H9 (cell line): ENCODE results near the gene MED29. TPM values are rescaled to one million over a fixed set of nuclear protein-coding genes. Genes with fewer than 3 reads are reported as not detected.

Experiments
- DNase-seq: peaks from one replicate; pipeline ENCODE4 v3.0.0-alpha.2; 2017
- H2AFZ ChIP-seq: one replicate; pipeline ENCODE4 v1.6.1; 2013; ENCODE audit warnings: mild to moderate bottlenecking, low read length, control low read depth, moderate library complexity
- H2AK5ac ChIP-seq: 2 replicates; pipeline ENCODE4 v1.6.1; 2013; ENCODE audit warnings: low read length, control low read depth, mixed read lengths; ENCODE audit not compliant: insufficient read length
- H2BK120ac ChIP-seq: one replicate; pipeline ENCODE4 v1.6.1; 2013; ENCODE audit warnings: low read depth, mild to moderate bottlenecking, low read length, control low read depth, inconsistent platforms; ENCODE audit not compliant: poor library complexity, severe bottlenecking
- H2BK12ac ChIP-seq: 2 replicates; pipeline ENCODE4 v1.6.1; 2013; ENCODE audit warnings: low read length, control low read depth, mixed read lengths, low read depth; ENCODE audit not compliant: insufficient read length
- H2BK15ac ChIP-seq: 2 replicates; pipeline ENCODE4 v1.6.1; 2013; ENCODE audit warnings: low read depth, low read length, control low read depth
- H2BK20ac ChIP-seq: one replicate; pipeline ENCODE4 v1.6.1; 2013; ENCODE audit warnings: low read depth, mild to moderate bottlenecking, low read length, control low read depth, inconsistent platforms; ENCODE audit not compliant: poor library complexity, severe bottlenecking
- H2BK5ac ChIP-seq: 2 replicates; pipeline ENCODE4 v1.6.1; 2013; ENCODE audit warnings: low read length, control low read depth, mixed read lengths; ENCODE audit not compliant: insufficient read length
- H3K14ac ChIP-seq: 2 replicates; pipeline ENCODE4 v1.6.1; 2013; ENCODE audit warnings: low read length, control low read depth; ENCODE audit not compliant: insufficient read depth
- H3K18ac ChIP-seq: 2 replicates; pipeline ENCODE4 v1.6.1; 2013; ENCODE audit warnings: low read depth, mild to moderate bottlenecking, mixed read lengths, low read length, control low read depth; ENCODE audit not compliant: insufficient read length
- H3K23ac ChIP-seq: 2 replicates; pipeline ENCODE4 v1.6.1; 2013; ENCODE audit warnings: low read length, control low read depth, mixed read lengths, low read depth; ENCODE audit not compliant: insufficient read length
- H3K23me2 ChIP-seq: 2 replicates; pipeline ENCODE4 v1.6.1; 2013; ENCODE audit warnings: low read depth, mild to moderate bottlenecking, mixed read lengths, low read length, control low read depth; ENCODE audit not compliant: insufficient read length, poor library complexity, severe bottlenecking
- H3K27ac ChIP-seq: 2 replicates; pipeline ENCODE4 v1.5.1; 2013; ENCODE audit warnings: low read length, control low read depth, mixed read lengths, low read depth; ENCODE audit not compliant: insufficient read length
- H3K27me3 ChIP-seq: 2 replicates; pipeline ENCODE4 v1.6.1; 2013; ENCODE audit warnings: low read length, control low read depth, inconsistent platforms; ENCODE audit not compliant: insufficient read depth
- H3K4ac ChIP-seq: 2 replicates; pipeline ENCODE4 v1.6.1; 2013; ENCODE audit warnings: low read depth, mild to moderate bottlenecking, control low read depth, inconsistent platforms, low read length, moderate library complexity
- H3K4me1 ChIP-seq: 2 replicates; pipeline ENCODE4 v1.6.1; 2013; ENCODE audit warnings: low read length, control low read depth, inconsistent platforms; ENCODE audit not compliant: insufficient read depth
- H3K4me2 ChIP-seq: 2 replicates; pipeline ENCODE4 v1.6.1; 2013; ENCODE audit warnings: low read length, control low read depth, mixed read lengths; ENCODE audit not compliant: insufficient read length, insufficient read depth
- H3K56ac ChIP-seq: 2 replicates; pipeline ENCODE4 v1.6.1; 2013; ENCODE audit warnings: low read depth, mild to moderate bottlenecking, mixed read lengths, low read length, control low read depth; ENCODE audit not compliant: insufficient read length
- H3K79me1 ChIP-seq: 2 replicates; pipeline ENCODE4 v1.6.1; 2013; ENCODE audit warnings: low read depth, mild to moderate bottlenecking, moderate library complexity, low read length, control low read depth, inconsistent platforms; ENCODE audit not compliant: insufficient read depth, poor library complexity, severe bottlenecking
- H3K79me2 ChIP-seq: 2 replicates; pipeline ENCODE4 v1.6.1; 2013; ENCODE audit warnings: low read length, control low read depth, inconsistent platforms; ENCODE audit not compliant: insufficient read depth
- H3K9ac ChIP-seq: 2 replicates; pipeline ENCODE4 v1.6.1; 2013; ENCODE audit warnings: low read length, control low read depth, mixed read lengths; ENCODE audit not compliant: insufficient read length; ENCODE audit errors: extremely low read depth
- H3K9me3 ChIP-seq: one replicate; pipeline ENCODE4 v1.6.1; 2013; ENCODE audit warnings: low read depth, low read length, inconsistent platforms; ENCODE audit not compliant: control insufficient read depth
- H3T11ph ChIP-seq: one replicate; pipeline ENCODE4 v1.6.1; 2013; ENCODE audit warnings: mild to moderate bottlenecking, low read length, control low read depth, inconsistent platforms
- H4K20me1 ChIP-seq: one replicate; pipeline ENCODE4 v1.6.1; 2013; ENCODE audit not compliant: control insufficient read depth, insufficient read length, insufficient read depth
- H4K5ac ChIP-seq: 2 replicates; pipeline ENCODE4 v1.6.1; 2013; ENCODE audit warnings: low read depth, mild to moderate bottlenecking, mixed read lengths, low read length, control low read depth; ENCODE audit not compliant: insufficient read length
- H4K8ac ChIP-seq: replicated peaks from 2 replicates; pipeline ENCODE4 v1.6.1; 2013; ENCODE audit warnings: low read length, control low read depth, mixed read lengths, low read depth; ENCODE audit not compliant: insufficient read length
- H4K91ac ChIP-seq: 2 replicates; pipeline ENCODE4 v1.6.1; 2013; ENCODE audit warnings: low read depth, mild to moderate bottlenecking, moderate library complexity, mixed read lengths, low read length, control low read depth; ENCODE audit not compliant: insufficient read length
- H3K27ac Mint-ChIP-seq, 3 experiments: 2 replicates in 2 of 3; 3 replicates in 1 of 3; pipeline ENCODE4 v1.8.0; 2020 to 2021; ENCODE audit warnings: mixed read lengths in 3 of 3, mild to moderate bottlenecking in 1 of 3, moderate library complexity in 1 of 3
- H3K27me3 Mint-ChIP-seq: 2 replicates; pipeline ENCODE4 v1.8.0; 2021; ENCODE audit warnings: low read depth, mild to moderate bottlenecking, moderate library complexity, mixed read lengths
- H3K36me3 Mint-ChIP-seq, 3 experiments: 2 replicates in 2 of 3; 3 replicates in 1 of 3; pipeline ENCODE4 v1.8.0; 2020 to 2021; ENCODE audit warnings: low read depth in 3 of 3, mixed read lengths in 3 of 3; ENCODE audit not compliant: insufficient read depth in 1 of 3
- H3K4me1 Mint-ChIP-seq, 2 experiments: 2 replicates each; pipeline ENCODE4 v1.8.0; 2020; ENCODE audit warnings: mixed read lengths in 2 of 2
- H3K4me3 Mint-ChIP-seq, 2 experiments: 2 replicates in 1 of 2; 3 replicates in 1 of 2; pipeline ENCODE4 v1.8.0; 2020 to 2021; ENCODE audit warnings: mild to moderate bottlenecking in 2 of 2, mixed read lengths in 2 of 2, moderate library complexity in 1 of 2
- H3K9me3 Mint-ChIP-seq, 2 experiments: 2 replicates in 1 of 2; 3 replicates in 1 of 2; pipeline ENCODE4 v1.8.0; 2020; ENCODE audit warnings: mild to moderate bottlenecking in 2 of 2, mixed read lengths in 2 of 2, moderate library complexity in 1 of 2
- CTCF ChIP-seq: fragments of 200-600 bp; sonication (generic); conservative IDR thresholded peaks from 3 replicates; pipeline ENCODE4 v1.8.0; 2021; ENCODE audit warnings: antibody characterized with exemption, mild to moderate bottlenecking
- WGBS: extraction: QIAGEN DNeasy Blood & Tissue Kit; methylation state at CpG from one replicate; pipeline ENCODE4 v1.1.7; 2013; ENCODE audit warnings: missing lambda C conversion rate, low lambda C conversion rate, mixed read lengths; ENCODE audit not compliant: insufficient read length; ENCODE audit errors: extremely low coverage; 5-methylcytosine and 5-hydroxymethylcytosine counted together
- total RNA-seq: library from RNA; stranded (reverse); gene quantifications from 2 replicates; pipeline ENCODE4 v1.2.1, GENCODE V29; 2021

Gene MED29
- total RNA-seq, 1 experiment from 2014 or later: 48.3 TPM

DNA sequence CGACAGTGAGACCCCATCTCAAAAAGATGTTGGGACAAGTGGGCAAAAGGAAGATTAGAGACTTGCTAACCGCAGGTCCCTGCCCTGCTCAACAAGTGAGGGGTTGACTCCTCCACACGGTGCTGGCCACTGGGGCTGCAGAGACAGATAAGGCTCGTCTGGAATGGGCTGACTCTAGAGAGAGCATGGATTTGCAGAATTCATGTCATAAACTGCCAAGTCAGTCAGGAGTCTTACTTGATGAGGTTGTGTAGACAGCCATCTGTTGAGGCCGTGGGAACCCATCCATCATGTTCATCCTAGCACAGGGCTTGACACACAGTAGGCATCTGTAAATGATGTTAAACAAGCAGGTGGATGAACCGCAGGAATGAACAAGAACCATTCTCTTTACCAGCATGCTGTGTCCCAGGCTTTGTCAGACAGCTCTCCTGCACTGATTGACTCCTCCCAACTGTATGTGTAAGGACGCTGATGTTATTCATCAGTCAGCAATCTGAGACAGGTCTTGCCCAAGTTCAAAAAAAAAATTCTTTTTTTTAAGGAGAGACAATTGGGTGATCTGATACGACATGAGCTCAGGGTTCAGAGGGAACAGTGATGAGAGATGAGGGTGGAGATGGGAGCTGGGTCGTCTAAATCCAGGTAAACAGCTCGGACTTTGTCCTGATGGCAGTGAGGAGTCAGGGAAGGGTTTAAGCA is 9.1 kb upstream of the MED29 start:
- WGBS: no CpG with 5 or more reads among the region's 10 CpGs
- no peak overlapping the region for H3K23ac ChIP-seq
- H3K4me1 Mint-ChIP-seq: peaks cover 2 to 4% of the 10 kb centered on the region in 2 experiments; a peak in 2 of 4 replicates
- H3T11ph ChIP-seq: no peak overlapping the region
- no peak overlapping the region for H3K14ac ChIP-seq
- H4K91ac ChIP-seq: no peak overlapping the region
- H2BK12ac ChIP-seq: no peak overlapping the region
- H3K79me1 ChIP-seq: no peaks in the 10 kb centered on the region
- H2BK20ac ChIP-seq: no peak overlapping the region
- H2BK15ac ChIP-seq: no peak overlapping the region
- H3K27ac Mint-ChIP-seq: no peak overlapping the region
- no peak overlapping the region for H2AFZ ChIP-seq
- no peaks in the 10 kb centered on the region for H3K9me3 ChIP-seq
- no peaks in the 10 kb centered on the region for H3K9me3 Mint-ChIP-seq
- no peaks in the 10 kb centered on the region for H3K4me1 ChIP-seq
- no peak overlapping the region for H3K18ac ChIP-seq
- no peak overlapping the region for H3K4me3 Mint-ChIP-seq
- H3K79me2 ChIP-seq: no peaks in the 10 kb centered on the region
- no peak overlapping the region for H3K4ac ChIP-seq
- H2AK5ac ChIP-seq: no peak overlapping the region
- no peak overlapping the region for H3K56ac ChIP-seq
- H3K27me3 Mint-ChIP-seq: no peaks in the 10 kb centered on the region
- no peaks in the 10 kb centered on the region for H3K23me2 ChIP-seq
- no peak overlapping the region for H4K5ac ChIP-seq
- H2BK120ac ChIP-seq: no peak overlapping the region
- no peak overlapping the region for H2BK5ac ChIP-seq
- no peak for DNase-seq
- peaks cover 2% of the 10 kb centered on the region for H4K20me1 ChIP-seq
- TF ChIP-seq CTCF: no peak
- no peaks in the 10 kb centered on the region for H3K27me3 ChIP-seq
- H3K9ac ChIP-seq: no peak overlapping the region
- H3K36me3 Mint-ChIP-seq: peaks cover 51 to 93% (median 91%) of the 10 kb centered on the region in 3 experiments; a peak in 6 of 7 replicates
- no peak overlapping the region for H4K8ac ChIP-seq
- H3K4me2 ChIP-seq: no peak overlapping the region
- no peak overlapping the region for H3K27ac ChIP-seq
